Measurements from ENCODE around the gene NUP210. TPM values are rescaled to one million over a fixed set of nuclear protein-coding genes. Genes with fewer than 3 reads are reported as not detected.

NUP210 gene
- total and polyA plus RNA-seq, 2 experiments from 2014 or later, result 13.8 to 73.9 TPM

- TF ChIP-seq ETS1 (IDR thresholded peaks at IDR 0.05) (no peak), ZNF114 (CRISPR knock-in tag; IDR thresholded peaks at IDR 0.05) (no peak), EZH2 (IDR thresholded peaks at IDR 0.05; ENCODE audit: low read depth, unreplicated experiment) (no peak), ZNF331 (CRISPR knock-in tag; IDR thresholded peaks at IDR 0.05; ENCODE audit: low read depth) (no peak), JUNB (IDR thresholded peaks at IDR 0.05; ENCODE audit: unreplicated experiment) (no peak), STAT1 (IDR thresholded peaks at IDR 0.05; ENCODE audit: unreplicated experiment) (no peak), REST (IDR thresholded peaks at IDR 0.05; ENCODE audit: unreplicated experiment) (no peak), EZH2phosphoT487 (IDR thresholded peaks at IDR 0.05; ENCODE audit: unreplicated experiment) (no peak)
These were observed 90.4 kb downstream of the NUP210 start (continued) for GRCh38 chr3:13329746-13330145.

GRCh38 chr3:13325892-13326443 is 94.2 kb downstream of the NUP210 start:
- Histone ChIP-seq H3K27me3 (ENCODE audit: insufficient read depth) (no peaks in the 10 kb centered on the region), H3K4me3 (no peak overlapping the region), H3K4me1 (ENCODE audit: insufficient read depth) (no peaks in the 10 kb centered on the region), H2AFZ (no peak overlapping the region), H3K9me2 (ENCODE audit: insufficient read depth) (no peaks in the 10 kb centered on the region), H4K20me1 (replicated peaks; ENCODE audit: insufficient read depth) (no peaks in the 10 kb centered on the region), H3K36me3 (ENCODE audit: insufficient read depth) (no peaks in the 10 kb centered on the region; the same call in 1 of the 2 replicates), H3K4me2 (no peak overlapping the region), H3F3A (replicated peaks; ENCODE audit: low read depth) (no peaks in the 10 kb centered on the region), H3K27ac (ENCODE audit: low read depth) (no peak overlapping the region), H3K79me2 (replicated peaks; ENCODE audit: insufficient read depth) (no peaks in the 10 kb centered on the region)
- peaks cover 77% of the 10 kb centered on the region for H3K36me3 Mint-ChIP-seq (ENCODE audit: low read depth)
- H3K9me3 Mint-ChIP-seq, result no peaks in the 10 kb centered on the region
- DNase-seq (ENCODE audit: low spot score) (no peak), ATAC-seq (no peak)
- no peaks in the 10 kb centered on the region for H3K4me1 Mint-ChIP-seq
- no peak overlapping the region for H3K4me3 Mint-ChIP-seq
- peaks cover 9% of the 10 kb centered on the region for H3K27me3 Mint-ChIP-seq (ENCODE audit: insufficient read depth, low read depth, poor library complexity)
- no peak overlapping the region for H3K27ac Mint-ChIP-seq
- TF ChIP-seq EZH2 (IDR thresholded peaks at IDR 0.05; ENCODE audit: low read depth, unreplicated experiment), result no peak

GRCh38 chr3:13324835-13325501 is 95.2 kb downstream of the NUP210 start:
- ATAC-seq, result no peak
- no peak overlapping the region for H3K27ac Mint-ChIP-seq
- no peak overlapping the region for H3K27ac ChIP-seq (ENCODE audit: low read depth)
- TF ChIP-seq REST (IDR thresholded peaks at IDR 0.05; ENCODE audit: unreplicated experiment) (no peak), CTCF (conservative IDR thresholded peaks at IDR 0.05; ENCODE audit: low read depth in 2 of 2) (no peak), STAT1 (IDR thresholded peaks at IDR 0.05; ENCODE audit: unreplicated experiment) (no peak)

More at GRCh38 chr3:13324835-13325501, 95.2 kb downstream of the NUP210 start:
- no peak for DNase-seq (ENCODE audit: low spot score)
- no peaks in the 10 kb centered on the region for H3F3A ChIP-seq (replicated peaks; ENCODE audit: low read depth)
- H3K4me3 ChIP-seq, result no peak overlapping the region
- H3K27me3 ChIP-seq (ENCODE audit: insufficient read depth), result no peaks in the 10 kb centered on the region
- no peaks in the 10 kb centered on the region for H4K20me1 ChIP-seq (replicated peaks; ENCODE audit: insufficient read depth)
- Mint-ChIP-seq H3K9me3 (no peaks in the 10 kb centered on the region), H3K36me3 (ENCODE audit: low read depth) (peaks cover 75% of the 10 kb centered on the region), H3K4me3 (no peak overlapping the region), H3K4me1 (no peaks in the 10 kb centered on the region), H3K27me3 (ENCODE audit: insufficient read depth, low read depth, poor library complexity) (peaks cover 13% of the 10 kb centered on the region)
- H3K79me2 ChIP-seq (replicated peaks; ENCODE audit: insufficient read depth), result no peaks in the 10 kb centered on the region
- H2AFZ ChIP-seq, result no peak overlapping the region
- H3K36me3 ChIP-seq (ENCODE audit: insufficient read depth), result no peaks in the 10 kb centered on the region; the same call in 1 of the 2 replicates
- H3K4me1 ChIP-seq (ENCODE audit: insufficient read depth), result no peaks in the 10 kb centered on the region
- no peaks in the 10 kb centered on the region for H3K9me2 ChIP-seq (ENCODE audit: insufficient read depth)
- H3K4me2 ChIP-seq, result no peak overlapping the region

Data from GM23338 (cell line).